Measurements from ENCODE around the gene CAPN2. TPM values are rescaled to one million over a fixed set of nuclear protein-coding genes. Genes with fewer than 3 reads are reported as not detected.

CAPN2 gene
- total and polyA plus RNA-seq, 2 donors (not counting 1 experiment from before 2014, with no cell fraction given) = 63.9 to 79.6 TPM

- Histone ChIP-seq H3K36me3 (replicated peaks in 1 of 2; ENCODE audit: control extremely low read depth in 1 of 2, control insufficient read depth in 1 of 2, extremely low read depth in 1 of 2, insufficient read depth in 2 of 2, low read length in 1 of 2) (no peaks in the 10 kb centered on the region), H3K4me2 (replicated peaks; ENCODE audit: low read depth, low read length, poor library complexity, severe bottlenecking) (no peak overlapping the region), H3K4me3 (ENCODE audit: control extremely low read depth in 1 of 5, extremely low read depth in 1 of 5, insufficient read depth in 1 of 5, low read depth in 2 of 5, low read length in 4 of 5) (no peak overlapping the region), H3K27ac (ENCODE audit: low read length in 2 of 2) (no peak overlapping the region), H3K79me2 (ENCODE audit: control insufficient read depth, insufficient read depth, low read length) (no peaks in the 10 kb centered on the region), H3K27me3 (replicated peaks in 1 of 4; ENCODE audit: control extremely low read depth in 1 of 4, control insufficient read depth in 3 of 4, insufficient read depth in 4 of 4, low read length in 3 of 4) (no peaks in the 10 kb centered on the region), H4K20me1 (ENCODE audit: control insufficient read depth, insufficient read depth, low read length, poor library complexity, severe bottlenecking) (no peaks in the 10 kb centered on the region), H3K9me3 (ENCODE audit: control extremely low read depth in 1 of 3, control insufficient read depth in 2 of 3, insufficient read depth in 1 of 3, low read length in 2 of 3) (no peaks in the 10 kb centered on the region), H2AFZ (ENCODE audit: insufficient read depth, low read depth, low read length, poor library complexity, severe bottlenecking) (no peak overlapping the region), H3K4me1 (ENCODE audit: control insufficient read depth in 2 of 2, insufficient read depth in 2 of 2, low read length in 2 of 2) (peaks cover 28 to 34% of the 10 kb centered on the region in 2 donors), H3K9ac (ENCODE audit: low read length) (no peak overlapping the region)
- Mint-ChIP-seq H3K9me3 (ENCODE audit: insufficient read depth) (no peaks in the 10 kb centered on the region), H3K27me3 (no peaks in the 10 kb centered on the region), H3K4me1 (peaks cover 32% of the 10 kb centered on the region), H3K27ac (peak overlapping the region; percentile 33), H3K4me3 (no peak overlapping the region)
- intact Hi-C loops (cut with micrococcal nuclease) = loop anchor here (5.0 kb wide), 1 partner anchor 282 kb away; no protein-coding TSS in a partner anchor
- TF ChIP-seq EZH2 (IDR thresholded peaks at IDR 0.05; ENCODE audit: borderline replicate concordance, insufficient read depth, low read depth, low read length, poor library complexity, severe bottlenecking) (no peak), CTCF (IDR thresholded peaks at IDR 0.05) (no peak)
- POLR2A ChIA-PET = no interaction called here
- ATAC-seq (ENCODE audit: low read depth) = no peak
- CTCF ChIA-PET = interaction anchor here (1.7 to 4.7 kb wide), 2 partner anchors 12 to 39 kb away, joined by 6 to 78 read pairs; no protein-coding TSS in a partner anchor
- 86% methylated on average over 10 of the region's 12 CpGs for WGBS (ENCODE audit: insufficient coverage)
- DNase-seq = no peak
Measured at GRCh38 chr1:223710179-223711133, 1.9 kb upstream of the CAPN2 start.

GRCh38 chr1:223711173-223711572 lies 1.2 kb upstream of the CAPN2 start:
- POLR2A ChIA-PET = no interaction called here
- no peaks in the 10 kb centered on the region for H4K20me1 ChIP-seq (ENCODE audit: control insufficient read depth, insufficient read depth, low read length, poor library complexity, severe bottlenecking)
- no CpG with 5 or more reads among the region's 1 CpG for WGBS (ENCODE audit: insufficient coverage)
- H3K79me2 ChIP-seq (ENCODE audit: control insufficient read depth, insufficient read depth, low read length) = no peaks in the 10 kb centered on the region
- DNase-seq (no peak), ATAC-seq (ENCODE audit: low read depth) (no peak)
- H2AFZ ChIP-seq (ENCODE audit: insufficient read depth, low read depth, low read length, poor library complexity, severe bottlenecking) = no peak overlapping the region
- no peak overlapping the region for H3K9ac ChIP-seq (ENCODE audit: low read length)
- Mint-ChIP-seq H3K27ac (peak overlapping the region; percentile 27), H3K4me1 (peaks cover 39% of the 10 kb centered on the region), H3K4me3 (peak overlapping the region; percentile 79), H3K9me3 (ENCODE audit: insufficient read depth) (no peaks in the 10 kb centered on the region), H3K27me3 (no peaks in the 10 kb centered on the region)
- intact Hi-C loops (cut with micrococcal nuclease) = loop anchor here (5.0 kb wide), 1 partner anchor 281 kb away; no protein-coding TSS in a partner anchor
- no peaks in the 10 kb centered on the region for H3K36me3 ChIP-seq (replicated peaks in 1 of 2; ENCODE audit: control extremely low read depth in 1 of 2, control insufficient read depth in 1 of 2, extremely low read depth in 1 of 2, insufficient read depth in 2 of 2, low read length in 1 of 2)
- no peak overlapping the region for H3K4me2 ChIP-seq (replicated peaks; ENCODE audit: low read depth, low read length, poor library complexity, severe bottlenecking)
- H3K27ac ChIP-seq (ENCODE audit: low read length in 2 of 2) = no peak overlapping the region
- CTCF ChIA-PET = interaction anchor here (1.4 to 4.7 kb wide), 3 partner anchors 13 to 39 kb away, joined by 4 to 78 read pairs (median 6); no protein-coding TSS in a partner anchor
- H3K4me1 ChIP-seq (ENCODE audit: control insufficient read depth in 2 of 2, insufficient read depth in 2 of 2, low read length in 2 of 2) = peaks cover 35 to 41% of the 10 kb centered on the region in 2 donors
- H3K4me3 ChIP-seq (ENCODE audit: control extremely low read depth in 1 of 5, extremely low read depth in 1 of 5, insufficient read depth in 1 of 5, low read depth in 2 of 5, low read length in 4 of 5) = no peak overlapping the region
- no peaks in the 10 kb centered on the region for H3K9me3 ChIP-seq (ENCODE audit: control extremely low read depth in 1 of 3, control insufficient read depth in 2 of 3, insufficient read depth in 1 of 3, low read length in 2 of 3)
- no peaks in the 10 kb centered on the region for H3K27me3 ChIP-seq (replicated peaks in 1 of 4; ENCODE audit: control extremely low read depth in 1 of 4, control insufficient read depth in 3 of 4, insufficient read depth in 4 of 4, low read length in 3 of 4)
- TF ChIP-seq EZH2 (IDR thresholded peaks at IDR 0.05; ENCODE audit: borderline replicate concordance, insufficient read depth, low read depth, low read length, poor library complexity, severe bottlenecking) (no peak), CTCF (IDR thresholded peaks at IDR 0.05) (no peak)
